HCT116 (cell line): Measurements from ENCODE around the gene FOXR1. TPM values are rescaled to one million over a fixed set of nuclear protein-coding genes. Genes with fewer than 3 reads are reported as not detected.
A peak's percentile ranks its signal among the peaks of the same experiment; 100 is the strongest.
"Not testable (repeated sequence)": the region's sequence is repeated elsewhere in the genome, so short reads cannot be mapped to it uniquely, and the experiment has no call there.

Experiments
- ATAC-seq: fragments of 200-7000 bp; cut with Tn5 transposase; 2 replicates; pipeline ENCODE4 v1.9.1; 2020; ENCODE audit warnings: mild to moderate bottlenecking, moderate library complexity
- BruUV-seq: library from RNA; stranded (reverse); fragments of 400-500 nt; replicated peaks from 2 replicates; lab custom pipeline; 2021; lab: Mats Ljungman, UMichigan
- CTCF ChIA-PET: fragments of 300-600 bp; sonication (Branson Sonifier 250); formaldehyde crosslinking; loops from one replicate; lab custom pipeline; 2021; ENCODE audit warnings: antibody characterized with exemption; lab: Charles Lee
- POLR2A ChIA-PET: fragments of 300-600, 350-600 bp; sonication (Branson Sonifier 250); formaldehyde crosslinking; loops from one replicate; lab custom pipeline; 2021; ENCODE audit warnings: antibody characterized with exemption; lab: Charles Lee
- RAD21 ChIA-PET, 2 experiments: fragments of 300-600 bp; sonication (Branson Sonifier 250); formaldehyde crosslinking; loops; one replicate each; lab custom pipeline; 2023; ENCODE audit warnings: low total read pairs in 2 of 2; ENCODE audit not compliant: uncharacterized antibody in 2 of 2, unreplicated experiment in 2 of 2, low non-redundant PET in 1 of 2; lab: Charles Lee
- DNase-seq: peaks from one replicate; pipeline ENCODE4 v3.0.0-alpha.2; 2010; ENCODE audit warnings: low read depth, low spot score
- H2AFZ ChIP-seq: fragments of 200-600 bp; shearing (Covaris generic), sonication (generic); 2 replicates; pipeline ENCODE4 v1.6.1; 2017; ENCODE audit warnings: low read depth, mixed run types, mixed read lengths, antibody characterized with exemption, low read length; ENCODE audit not compliant: poor library complexity, severe bottlenecking
- H3K27ac ChIP-seq: 2 replicates; pipeline ENCODE4 v1.5.1; 2012; ENCODE audit warnings: low read depth, low read length
- H3K27me3 ChIP-seq: fragments of 200-600 bp; sonication (generic); 2 replicates; pipeline ENCODE4 v1.6.1; 2016; ENCODE audit warnings: mixed run types, low read length, mixed read lengths; ENCODE audit not compliant: insufficient read depth
- H3K36me3 ChIP-seq, 2 experiments: fragments of 200-500 bp in 1 of 2; fragments of 200-600 bp in 1 of 2; sonication (Bioruptor generic) in 1 of 2; sonication (generic) in 1 of 2; 2 replicates each; pipeline versions ENCODE4 v1.5.1 to v1.6.1; 2014 to 2016; ENCODE audit warnings: low read length in 2 of 2, inconsistent platforms in 1 of 2, mixed read lengths in 1 of 2, mixed run types in 1 of 2; ENCODE audit not compliant: insufficient read depth in 2 of 2, control insufficient read depth in 1 of 2
- H3K4me1 ChIP-seq, 2 experiments: fragments of 200-600 bp in 1 of 2; sonication (generic) in 1 of 2; 2 replicates each; pipeline versions ENCODE4 v1.5.1 to v1.6.1; 2012 to 2017; ENCODE audit warnings: low read length in 2 of 2, inconsistent platforms in 1 of 2, mild to moderate bottlenecking in 1 of 2, mixed read lengths in 1 of 2, mixed run types in 1 of 2, moderate library complexity in 1 of 2; ENCODE audit not compliant: insufficient read depth in 2 of 2, control insufficient read depth in 1 of 2
- H3K4me2 ChIP-seq: fragments of 200-600 bp; sonication (generic); 2 replicates; pipeline ENCODE4 v1.6.1; 2017; ENCODE audit warnings: mixed run types, low read length, mixed read lengths
- H3K4me3 ChIP-seq, 2 experiments: fragments of 200-600 bp in 1 of 2; sonication (generic) in 1 of 2; replicated peaks in 1 of 2; 2 replicates each; pipeline ENCODE4 v1.5.1; 2011 to 2016; ENCODE audit warnings: low read length in 2 of 2, control low read depth in 1 of 2, low read depth in 1 of 2, mild to moderate bottlenecking in 1 of 2, mixed read lengths in 1 of 2, mixed run types in 1 of 2
- H3K79me2 ChIP-seq: fragments of 200-600 bp; sonication (generic); 2 replicates; pipeline ENCODE4 v1.6.1; 2017; ENCODE audit warnings: mild to moderate bottlenecking, mixed run types, low read length, moderate library complexity, mixed read lengths; ENCODE audit not compliant: insufficient read depth
- H3K9ac ChIP-seq: fragments of 200-600 bp; sonication (generic); 2 replicates; pipeline ENCODE4 v1.6.1; 2016; ENCODE audit warnings: low read length, mixed read lengths
- H3K9me2 ChIP-seq: fragments of 200-600 bp; sonication (generic), shearing (Covaris generic); 2 replicates; pipeline ENCODE4 v1.6.1; 2017; ENCODE audit warnings: mixed run types, mild to moderate bottlenecking, moderate library complexity; ENCODE audit not compliant: insufficient read depth
- H3K9me3 ChIP-seq, 2 experiments: fragments of 200-500 bp in 1 of 2; fragments of 200-600 bp in 1 of 2; sonication (Bioruptor generic) in 1 of 2; sonication (generic) in 1 of 2; 2 replicates each; pipeline ENCODE4 v1.6.1; 2014 to 2017; ENCODE audit warnings: low read length in 2 of 2, mixed read lengths in 2 of 2, inconsistent platforms in 1 of 2, low read depth in 1 of 2, mild to moderate bottlenecking in 1 of 2, mixed run types in 1 of 2, moderate library complexity in 1 of 2; ENCODE audit not compliant: control insufficient read depth in 1 of 2, insufficient read depth in 1 of 2
- H4K20me1 ChIP-seq: fragments of 200-600 bp; sonication (generic), shearing (Covaris generic); 2 replicates; pipeline ENCODE4 v1.6.1; 2017; ENCODE audit warnings: mixed run types, mild to moderate bottlenecking, moderate library complexity; ENCODE audit not compliant: insufficient read depth
- intact Hi-C: fragments of 100-400 bp; cut with micrococcal nuclease; formaldehyde crosslinking; loops from 2 replicates; pipeline ENCODE4 v1.10.0; 2022
- total RNA-seq: library from RNA; stranded (reverse); gene quantifications from one replicate; pipeline ENCODE4 v1.2.1, GENCODE V29; 2021; ENCODE audit not compliant: unreplicated experiment
- TF ChIP-seq, protein P1 (sequence below), 3 experiments: fragments of 200-600 bp in 1 of 3; sonication (generic) in 1 of 3; IDR thresholded peaks in 2 of 3; conservative IDR thresholded peaks in 1 of 3; 2 replicates each; pipeline ENCODE4 v1.5.1; 2012 to 2017; ENCODE audit warnings: low read depth in 2 of 3, low read length in 2 of 3, antibody characterized with exemption in 1 of 3, borderline replicate concordance in 1 of 3, control low read depth in 1 of 3, mild to moderate bottlenecking in 1 of 3, mixed read lengths in 1 of 3, mixed run types in 1 of 3, moderate library complexity in 1 of 3; ENCODE audit not compliant: insufficient read depth in 1 of 3
- TF ChIP-seq, protein P2 (sequence below): IDR thresholded peaks from 2 replicates; pipeline ENCODE4 v1.6.1; 2012
- TF ChIP-seq, protein P3 (sequence below): IDR thresholded peaks from 2 replicates; pipeline ENCODE4 v1.6.1; 2011; ENCODE audit warnings: mild to moderate bottlenecking, low read length, moderate library complexity; ENCODE audit not compliant: insufficient replicate concordance; ENCODE audit errors: extremely low read depth

The FOXR1 gene
- total RNA-seq, 1 experiment from 2014 or later = not detected

DNA sequence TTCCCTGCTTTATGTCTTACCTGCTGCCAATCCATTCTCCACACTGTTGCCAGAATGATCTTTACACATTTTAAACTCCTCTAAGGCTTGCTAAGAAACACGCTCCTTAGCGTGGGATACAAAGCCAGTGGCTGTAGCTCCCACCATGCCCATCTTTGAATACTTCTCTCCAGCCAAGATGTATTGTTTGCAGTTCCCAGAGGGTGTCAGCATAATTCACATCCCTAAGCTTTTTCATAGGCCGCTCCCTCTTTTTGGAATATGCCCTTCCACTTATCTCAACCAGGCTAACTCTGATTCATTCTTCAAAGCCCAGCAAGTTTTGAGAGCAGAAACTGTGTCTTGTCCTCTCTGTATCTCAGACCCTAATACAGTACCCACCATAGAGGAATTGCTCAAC lies 23.6 kb upstream of the FOXR1 start:
- H4K20me1 ChIP-seq = no peaks in the 10 kb centered on the region
- no peaks in the 10 kb centered on the region for H3K79me2 ChIP-seq
- POLR2A ChIA-PET = interaction anchor here (1.2 to 1.4 kb wide), 2 partner anchors 18 to 38 kb away, joined by 3 to 9 read pairs; no protein-coding TSS in a partner anchor
- no peaks in the 10 kb centered on the region for H3K9me2 ChIP-seq
- DNase-seq (no peak), ATAC-seq (peak; percentile 77)
- TF ChIP-seq, protein P1, sequence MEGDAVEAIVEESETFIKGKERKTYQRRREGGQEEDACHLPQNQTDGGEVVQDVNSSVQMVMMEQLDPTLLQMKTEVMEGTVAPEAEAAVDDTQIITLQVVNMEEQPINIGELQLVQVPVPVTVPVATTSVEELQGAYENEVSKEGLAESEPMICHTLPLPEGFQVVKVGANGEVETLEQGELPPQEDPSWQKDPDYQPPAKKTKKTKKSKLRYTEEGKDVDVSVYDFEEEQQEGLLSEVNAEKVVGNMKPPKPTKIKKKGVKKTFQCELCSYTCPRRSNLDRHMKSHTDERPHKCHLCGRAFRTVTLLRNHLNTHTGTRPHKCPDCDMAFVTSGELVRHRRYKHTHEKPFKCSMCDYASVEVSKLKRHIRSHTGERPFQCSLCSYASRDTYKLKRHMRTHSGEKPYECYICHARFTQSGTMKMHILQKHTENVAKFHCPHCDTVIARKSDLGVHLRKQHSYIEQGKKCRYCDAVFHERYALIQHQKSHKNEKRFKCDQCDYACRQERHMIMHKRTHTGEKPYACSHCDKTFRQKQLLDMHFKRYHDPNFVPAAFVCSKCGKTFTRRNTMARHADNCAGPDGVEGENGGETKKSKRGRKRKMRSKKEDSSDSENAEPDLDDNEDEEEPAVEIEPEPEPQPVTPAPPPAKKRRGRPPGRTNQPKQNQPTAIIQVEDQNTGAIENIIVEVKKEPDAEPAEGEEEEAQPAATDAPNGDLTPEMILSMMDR (IDR thresholded peaks at IDR 0.05 in 2 of 3, conservative IDR thresholded peaks at IDR 0.05 in 1 of 3; ENCODE audit: borderline replicate concordance in 1 of 3, insufficient read depth in 1 of 3, low read depth in 2 of 3, low read length in 2 of 3) = 0 out of 6 replicates have a peak, but pooled peaks of 1 of the 3 experiments have one; percentile 11
- TF ChIP-seq, protein P2, sequence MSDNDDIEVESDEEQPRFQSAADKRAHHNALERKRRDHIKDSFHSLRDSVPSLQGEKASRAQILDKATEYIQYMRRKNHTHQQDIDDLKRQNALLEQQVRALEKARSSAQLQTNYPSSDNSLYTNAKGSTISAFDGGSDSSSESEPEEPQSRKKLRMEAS = no peak
- H3K4me1 ChIP-seq = peaks cover 0 to 8% of the 10 kb centered on the region in 2 experiments; a peak in 2 of 4 replicates
- H3K27me3 ChIP-seq = no peaks in the 10 kb centered on the region
- no TSS peak for BruUV-seq
- H3K4me3 ChIP-seq = no peak overlapping the region
- H3K9ac ChIP-seq = no peak overlapping the region
- CTCF ChIA-PET = interaction anchor here (1.0 to 1.2 kb wide), 2 partner anchors 20 to 258 kb away, joined by 3 to 5 read pairs; no protein-coding TSS in a partner anchor
- RAD21 ChIA-PET = interaction anchor here in 1 of 2 experiments (0.9 kb wide), 1 partner anchor 39 kb away, joined by 3 read pairs; no protein-coding TSS in a partner anchor
- H3K36me3 ChIP-seq = no peaks in the 10 kb centered on the region
- no peak overlapping the region for H3K27ac ChIP-seq
- intact Hi-C loops = no loop called here
- H2AFZ ChIP-seq = no peak overlapping the region
- H3K4me2 ChIP-seq = no peak overlapping the region
- H3K9me3 ChIP-seq = no peaks in the 10 kb centered on the region

DNA sequence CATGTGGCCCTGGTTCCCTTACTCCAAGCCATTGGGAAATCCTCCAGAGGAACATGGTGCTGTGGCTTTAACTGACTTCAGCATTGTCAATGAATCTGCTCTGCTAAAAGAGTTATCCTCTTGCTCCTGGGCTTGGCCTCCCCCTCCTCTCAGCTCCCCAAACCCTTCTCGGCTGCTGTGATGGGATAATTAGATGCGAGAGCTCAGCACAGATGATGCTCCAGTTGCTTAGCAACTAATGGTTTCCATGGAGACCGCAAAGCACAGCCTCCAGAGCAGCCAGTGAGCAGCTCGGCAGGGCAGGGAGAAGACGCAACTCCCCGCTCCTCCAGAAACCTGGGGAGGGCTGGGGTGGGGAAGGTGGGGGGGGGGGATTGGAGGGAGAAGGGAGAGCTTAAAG lies 18.3 kb upstream of the FOXR1 start:
- intact Hi-C loops = no loop called here
- Histone ChIP-seq H3K9me3 (no peaks in the 10 kb centered on the region), H3K4me3 (no peak overlapping the region), H3K9ac (no peak overlapping the region), H2AFZ (no peak overlapping the region), H3K4me2 (no peak overlapping the region), H4K20me1 (no peaks in the 10 kb centered on the region), H3K27ac (no peak overlapping the region), H3K79me2 (no peaks in the 10 kb centered on the region), H3K4me1 (peaks cover 0 to 19% of the 10 kb centered on the region in 2 experiments; a peak in 2 of 4 replicates), H3K9me2 (no peaks in the 10 kb centered on the region), H3K36me3 (no peaks in the 10 kb centered on the region), H3K27me3 (no peaks in the 10 kb centered on the region)
- ChIA-PET POLR2A (interaction anchor here (0.6 kb wide), 1 partner anchor 9 kb away, joined by 4 read pairs; no protein-coding TSS in a partner anchor), CTCF (no interaction called here), RAD21 (no interaction called here)
- no peak for ATAC-seq
- no TSS peak for BruUV-seq
- no peak for DNase-seq
- TF ChIP-seq, protein P3, sequence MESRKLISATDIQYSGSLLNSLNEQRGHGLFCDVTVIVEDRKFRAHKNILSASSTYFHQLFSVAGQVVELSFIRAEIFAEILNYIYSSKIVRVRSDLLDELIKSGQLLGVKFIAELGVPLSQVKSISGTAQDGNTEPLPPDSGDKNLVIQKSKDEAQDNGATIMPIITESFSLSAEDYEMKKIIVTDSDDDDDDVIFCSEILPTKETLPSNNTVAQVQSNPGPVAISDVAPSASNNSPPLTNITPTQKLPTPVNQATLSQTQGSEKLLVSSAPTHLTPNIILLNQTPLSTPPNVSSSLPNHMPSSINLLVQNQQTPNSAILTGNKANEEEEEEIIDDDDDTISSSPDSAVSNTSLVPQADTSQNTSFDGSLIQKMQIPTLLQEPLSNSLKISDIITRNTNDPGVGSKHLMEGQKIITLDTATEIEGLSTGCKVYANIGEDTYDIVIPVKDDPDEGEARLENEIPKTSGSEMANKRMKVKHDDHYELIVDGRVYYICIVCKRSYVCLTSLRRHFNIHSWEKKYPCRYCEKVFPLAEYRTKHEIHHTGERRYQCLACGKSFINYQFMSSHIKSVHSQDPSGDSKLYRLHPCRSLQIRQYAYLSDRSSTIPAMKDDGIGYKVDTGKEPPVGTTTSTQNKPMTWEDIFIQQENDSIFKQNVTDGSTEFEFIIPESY = no peak

DNA sequence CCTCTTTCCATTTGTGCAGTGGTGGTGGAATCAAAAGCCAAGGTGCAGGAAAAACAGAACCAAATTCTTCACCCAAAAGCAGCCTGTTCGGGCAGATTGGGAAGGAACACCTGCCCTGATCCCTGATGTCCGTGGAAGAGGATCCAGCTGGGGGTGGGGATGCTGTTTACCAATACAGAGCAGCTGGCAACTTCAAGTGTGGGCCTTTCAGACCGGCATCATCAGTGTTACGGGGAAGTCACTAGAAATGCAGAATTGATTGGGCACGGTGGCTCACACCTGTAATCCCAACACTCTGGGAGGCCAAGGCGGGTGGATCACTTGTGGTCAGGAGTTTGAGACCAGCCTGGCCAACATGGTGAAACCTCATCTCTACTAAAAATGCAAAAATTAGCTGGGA lies 17.6 kb upstream of the FOXR1 start:
- H3K79me2 ChIP-seq, H2AFZ ChIP-seq, ATAC-seq, DNase-seq, H3K27me3 ChIP-seq, H3K9me2 ChIP-seq, H4K20me1 ChIP-seq, BruUV-seq, RAD21 ChIA-PET, H3K4me2 ChIP-seq, H3K36me3 ChIP-seq, H3K27ac ChIP-seq, H3K4me3 ChIP-seq, H3K9ac ChIP-seq, H3K9me3 ChIP-seq, intact Hi-C loops: not testable (repeated sequence)
- ChIA-PET CTCF (interaction anchor here (4.4 kb wide), 1 partner anchor 264 kb away, joined by 28 read pairs; no protein-coding TSS in a partner anchor), POLR2A (interaction anchor here (0.6 kb wide), 1 partner anchor 10 kb away, joined by 4 read pairs; no protein-coding TSS in a partner anchor)
- H3K4me1 ChIP-seq = peaks cover 0 to 18% of the 10 kb centered on the region in 2 experiments; a peak in 2 of 4 replicates
